Activated naive CD8-positive, alpha-beta T cell treated with anti-CD3 and anti-CD28 coated beads for 36 hours (primary cell): ENCODE measurements around the gene SNRPF. TPM values are rescaled to one million over a fixed set of nuclear protein-coding genes. Genes with fewer than 3 reads are reported as not detected.
"Not testable (repeated sequence)": the region's sequence is repeated elsewhere in the genome, so short reads cannot be mapped to it uniquely, and the experiment has no call there.

ENCODE experiments used
- DNase-seq: peaks from one replicate; pipeline ENCODE4 v3.0.0; 2021
- H3K27ac Mint-ChIP-seq: one replicate; pipeline ENCODE4 v1.8.0; 2022; ENCODE audit warnings: mild to moderate bottlenecking, moderate library complexity, mixed read lengths
- H3K27me3 Mint-ChIP-seq: one replicate; pipeline ENCODE4 v1.8.0; 2022; ENCODE audit warnings: mild to moderate bottlenecking, mixed read lengths
- H3K36me3 Mint-ChIP-seq: one replicate; pipeline ENCODE4 v1.8.0; 2021; ENCODE audit warnings: mild to moderate bottlenecking, mixed read lengths
- H3K4me1 Mint-ChIP-seq: one replicate; pipeline ENCODE4 v1.8.0; 2021; ENCODE audit warnings: mixed read lengths
- H3K4me3 Mint-ChIP-seq: one replicate; pipeline ENCODE4 v1.8.0; 2022; ENCODE audit warnings: mild to moderate bottlenecking, moderate library complexity, mixed read lengths
- H3K9me3 Mint-ChIP-seq: one replicate; pipeline ENCODE4 v1.8.0; 2022; ENCODE audit warnings: mixed read lengths
- total RNA-seq, 2 experiments: library from RNA; stranded (reverse); gene quantifications; one replicate each; pipeline ENCODE4 v1.2.3, GENCODE V29; 2021

The SNRPF gene
- total RNA-seq, 2 experiments from 2014 or later: 54.9 to 57.9 TPM

DNA sequence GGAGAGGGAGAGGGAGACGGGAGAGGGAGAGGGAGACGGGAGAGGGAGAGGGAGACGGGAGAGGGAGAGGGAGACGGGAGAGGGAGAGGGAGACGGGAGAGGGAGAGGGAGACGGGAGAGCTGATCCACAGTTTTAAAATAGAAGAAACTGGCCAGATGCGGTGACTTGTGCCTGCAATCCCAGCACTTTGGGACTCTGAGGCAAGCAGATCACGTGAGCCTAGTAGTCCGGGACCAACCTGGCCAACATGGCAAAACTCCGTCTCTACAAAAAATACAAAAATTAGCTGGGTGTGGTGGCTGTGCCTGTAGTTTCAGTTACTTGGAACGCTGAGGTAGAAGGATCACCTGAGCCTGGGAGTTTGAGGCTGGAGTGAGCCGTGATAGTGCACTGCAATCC, 16.3 kb upstream of the SNRPF start:
- H3K27ac Mint-ChIP-seq, DNase-seq, H3K4me3 Mint-ChIP-seq, H3K4me1 Mint-ChIP-seq, H3K9me3 Mint-ChIP-seq, H3K36me3 Mint-ChIP-seq: not testable (repeated sequence)
- peaks cover 25% of the 10 kb centered on the region for H3K27me3 Mint-ChIP-seq

- Mint-ChIP-seq H3K9me3 (no peaks in the 10 kb centered on the region), H3K36me3 (no peaks in the 10 kb centered on the region), H3K4me3 (no peak overlapping the region), H3K27me3 (peaks cover 8% of the 10 kb centered on the region), H3K4me1 (peaks cover 4% of the 10 kb centered on the region), H3K27ac (no peak overlapping the region)
- no peak for DNase-seq
Observed at GRCh38 chr12:95848575-95849388, 10.0 kb upstream of the SNRPF start.

GRCh38 chr12:95851606-95852005, 7.1 kb upstream of the SNRPF start:
- peaks cover 4% of the 10 kb centered on the region for H3K4me1 Mint-ChIP-seq
- DNase-seq: no peak
- no peaks in the 10 kb centered on the region for H3K36me3 Mint-ChIP-seq
- no peak overlapping the region for H3K4me3 Mint-ChIP-seq
- no peaks in the 10 kb centered on the region for H3K27me3 Mint-ChIP-seq
- no peak overlapping the region for H3K27ac Mint-ChIP-seq
- H3K9me3 Mint-ChIP-seq: no peaks in the 10 kb centered on the region

DNA sequence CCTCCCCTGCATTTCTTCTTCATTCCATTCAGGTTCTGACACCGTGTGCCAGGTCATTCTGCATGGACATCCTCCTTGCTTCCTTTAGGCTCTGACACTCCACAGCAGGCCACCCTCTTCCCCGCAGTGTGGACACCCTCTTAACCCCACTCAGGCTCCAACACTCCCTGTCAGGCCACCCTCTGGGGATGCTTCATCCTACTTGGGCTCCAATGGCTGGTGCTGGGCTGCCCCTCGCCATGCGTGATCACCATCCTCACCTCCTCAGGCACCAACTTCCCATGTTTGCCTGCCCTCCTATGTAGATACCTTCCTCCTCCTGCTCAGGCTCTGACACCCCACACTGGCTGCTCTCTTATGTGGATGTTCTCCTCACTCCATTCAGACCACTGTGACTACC, 6.6 kb upstream of the SNRPF start:
- Mint-ChIP-seq H3K4me3 (no peak overlapping the region), H3K36me3 (no peaks in the 10 kb centered on the region), H3K9me3 (no peaks in the 10 kb centered on the region), H3K27ac (no peak overlapping the region), H3K4me1 (peaks cover 4% of the 10 kb centered on the region), H3K27me3 (no peaks in the 10 kb centered on the region)
- DNase-seq: no peak

- Mint-ChIP-seq H3K9me3 (peaks cover 2% of the 10 kb centered on the region), H3K4me1 (peaks cover 19% of the 10 kb centered on the region), H3K4me3 (no peak overlapping the region), H3K27me3 (no peaks in the 10 kb centered on the region), H3K36me3 (peaks cover 14% of the 10 kb centered on the region), H3K27ac (no peak overlapping the region)
- no peak for DNase-seq
Observed at GRCh38 chr12:95857156-95857555, 1.6 kb upstream of the SNRPF start.

DNA sequence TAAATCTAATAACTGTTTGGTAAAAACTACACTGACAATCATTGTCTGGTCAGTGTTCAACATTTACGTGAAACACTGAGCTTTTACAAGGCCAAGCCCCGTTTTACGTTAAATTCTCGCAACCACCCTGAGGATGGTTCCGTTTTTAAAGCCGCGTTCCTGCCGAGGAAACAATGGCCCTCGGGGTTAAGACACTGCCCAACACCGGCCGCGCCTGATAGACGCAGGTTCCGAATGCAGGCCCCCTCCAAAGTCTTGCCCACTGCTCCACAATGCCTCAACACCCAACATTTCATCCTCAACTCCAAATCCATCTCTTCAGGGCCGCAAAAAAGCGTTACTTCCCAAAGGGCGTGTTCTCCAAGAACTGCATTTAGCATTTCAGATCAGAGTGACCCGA, 953 bp upstream of the SNRPF start:
- no peak overlapping the region for H3K4me3 Mint-ChIP-seq
- peaks cover 19% of the 10 kb centered on the region for H3K36me3 Mint-ChIP-seq
- H3K9me3 Mint-ChIP-seq: peaks cover 2% of the 10 kb centered on the region
- no peak overlapping the region for H3K27ac Mint-ChIP-seq
- peaks cover 20% of the 10 kb centered on the region for H3K4me1 Mint-ChIP-seq
- H3K27me3 Mint-ChIP-seq: no peaks in the 10 kb centered on the region
- no peak for DNase-seq

GRCh38 chr12:95859344-95859816, 628 bp downstream of the SNRPF start:
- H3K4me3 Mint-ChIP-seq: no peak overlapping the region
- H3K27me3 Mint-ChIP-seq: no peaks in the 10 kb centered on the region
- H3K36me3 Mint-ChIP-seq: peaks cover 30% of the 10 kb centered on the region
- peaks cover 31% of the 10 kb centered on the region for H3K4me1 Mint-ChIP-seq
- no peak overlapping the region for H3K27ac Mint-ChIP-seq
- peaks cover 2% of the 10 kb centered on the region for H3K9me3 Mint-ChIP-seq
- peak; percentile 4 for DNase-seq

DNA sequence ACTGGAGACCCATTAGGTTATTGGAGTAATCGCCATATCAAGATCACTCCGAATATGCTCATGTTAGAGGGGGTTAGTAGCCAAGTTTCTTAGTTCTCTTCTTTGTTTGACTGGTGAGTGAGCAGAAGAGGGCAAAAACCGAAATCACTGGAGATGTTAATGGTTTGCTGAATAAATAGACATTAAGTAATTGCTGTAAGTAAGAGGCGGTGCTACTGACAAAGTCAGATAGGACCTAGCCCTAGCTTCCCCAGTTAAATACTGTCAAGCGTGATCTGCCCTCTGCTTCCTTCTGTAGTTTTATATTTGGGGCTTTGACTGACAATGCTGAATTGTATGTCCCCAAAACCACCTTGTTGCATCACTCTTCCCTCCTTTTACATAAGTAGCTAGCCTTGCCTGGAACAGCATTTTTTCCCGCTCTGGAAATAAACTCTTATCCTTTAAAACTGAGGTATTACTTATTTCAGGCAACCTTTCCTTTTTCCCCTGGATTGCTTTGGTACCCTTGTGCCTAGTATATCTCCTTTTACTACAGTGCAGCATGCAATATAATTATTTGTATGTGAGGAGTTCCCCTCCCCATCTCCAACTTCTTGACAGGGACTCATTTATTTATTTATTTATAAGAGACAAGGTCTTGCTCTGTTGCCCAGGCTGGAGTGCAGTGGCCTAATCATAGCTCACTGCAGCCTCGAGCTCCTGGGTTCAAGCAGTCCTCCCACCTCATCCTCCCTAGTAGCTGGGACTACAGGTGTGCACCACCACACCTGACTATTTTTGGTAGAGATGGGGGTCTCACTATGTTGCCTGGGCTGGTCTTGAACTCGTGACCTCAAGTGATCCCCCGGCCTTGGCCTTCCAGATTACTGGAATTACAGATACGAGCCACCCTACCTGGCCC, 1.4 kb downstream of the SNRPF start:
- Mint-ChIP-seq H3K27me3 (no peaks in the 10 kb centered on the region), H3K4me3 (no peak overlapping the region), H3K9me3 (peaks cover 2% of the 10 kb centered on the region), H3K36me3 (peaks cover 30% of the 10 kb centered on the region), H3K27ac (peak overlapping the region; percentile 16), H3K4me1 (peaks cover 34% of the 10 kb centered on the region)
- DNase-seq: no peak

- Mint-ChIP-seq H3K27ac (no peak overlapping the region), H3K27me3 (no peaks in the 10 kb centered on the region), H3K9me3 (peaks cover 2% of the 10 kb centered on the region), H3K36me3 (peaks cover 33% of the 10 kb centered on the region), H3K4me1 (peaks cover 36% of the 10 kb centered on the region), H3K4me3 (no peak overlapping the region)
- DNase-seq: no peak
Observed at GRCh38 chr12:95862038-95862437, 3.3 kb downstream of the SNRPF start.

- H3K4me1 Mint-ChIP-seq: peaks cover 33% of the 10 kb centered on the region
- no peaks in the 10 kb centered on the region for H3K27me3 Mint-ChIP-seq
- no peak overlapping the region for H3K27ac Mint-ChIP-seq
- DNase-seq: no peak
- H3K36me3 Mint-ChIP-seq: peaks cover 39% of the 10 kb centered on the region
- H3K4me3 Mint-ChIP-seq: no peak overlapping the region
- H3K9me3 Mint-ChIP-seq: peaks cover 2% of the 10 kb centered on the region
Observed at GRCh38 chr12:95863337-95863736, 4.6 kb downstream of the SNRPF start.

DNA sequence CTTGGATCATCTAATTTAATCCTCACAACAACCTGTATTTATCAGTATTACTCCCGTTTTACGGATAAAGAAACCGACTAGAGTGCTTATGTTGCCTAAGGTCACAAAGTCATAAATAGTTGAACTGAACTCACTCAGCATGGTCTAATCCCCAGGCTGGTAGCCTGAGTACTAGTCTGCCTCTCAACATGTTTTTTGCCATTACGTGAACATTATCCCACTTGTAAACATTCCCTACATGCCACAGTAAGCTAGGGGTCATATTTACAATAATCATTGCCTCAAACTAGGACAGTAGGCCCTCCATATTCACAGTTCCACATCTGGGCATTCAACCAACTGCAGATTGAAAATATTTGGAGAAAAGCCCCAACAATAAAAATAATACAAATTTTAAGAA, 12.1 kb downstream of the SNRPF start:
- Mint-ChIP-seq H3K4me3 (no peak overlapping the region), H3K27me3 (no peaks in the 10 kb centered on the region), H3K36me3 (peaks cover 27% of the 10 kb centered on the region), H3K9me3 (no peaks in the 10 kb centered on the region), H3K27ac (no peak overlapping the region), H3K4me1 (peaks cover 13% of the 10 kb centered on the region)
- no peak for DNase-seq

GRCh38 chr12:95874452-95874851, 15.7 kb downstream of the SNRPF start:
- Mint-ChIP-seq H3K4me1 (peaks cover 8% of the 10 kb centered on the region), H3K27me3 (no peaks in the 10 kb centered on the region), H3K36me3 (peaks cover 14% of the 10 kb centered on the region), H3K27ac (peak overlapping the region; percentile 36), H3K9me3 (no peaks in the 10 kb centered on the region), H3K4me3 (no peak overlapping the region)
- DNase-seq: no peak

GRCh38 chr12:95877622-95878021, 18.9 kb downstream of the SNRPF start:
- peaks cover 5% of the 10 kb centered on the region for H3K36me3 Mint-ChIP-seq
- DNase-seq: no peak
- H3K27me3 Mint-ChIP-seq: no peaks in the 10 kb centered on the region
- H3K27ac Mint-ChIP-seq: no peak overlapping the region
- H3K4me3 Mint-ChIP-seq: no peak overlapping the region
- peaks cover 4% of the 10 kb centered on the region for H3K4me1 Mint-ChIP-seq
- H3K9me3 Mint-ChIP-seq: no peaks in the 10 kb centered on the region

GRCh38 chr12:95880895-95881294, 22.1 kb downstream of the SNRPF start:
- Mint-ChIP-seq H3K36me3 (peaks cover 2% of the 10 kb centered on the region), H3K9me3 (no peaks in the 10 kb centered on the region), H3K27ac (no peak overlapping the region), H3K4me3 (no peak overlapping the region), H3K27me3 (no peaks in the 10 kb centered on the region), H3K4me1 (no peaks in the 10 kb centered on the region)
- no peak for DNase-seq

GRCh38 chr12:95881331-95881955, 22.7 kb downstream of the SNRPF start:
- no peak for DNase-seq
- Mint-ChIP-seq H3K4me3 (no peak overlapping the region), H3K36me3 (peaks cover 2% of the 10 kb centered on the region), H3K27me3 (no peaks in the 10 kb centered on the region), H3K4me1 (no peaks in the 10 kb centered on the region), H3K9me3 (no peaks in the 10 kb centered on the region), H3K27ac (no peak overlapping the region)
